ENCODE data around the gene ANXA6.
"Not testable (repeated sequence)": the region's sequence is repeated elsewhere in the genome, so short reads cannot be mapped to it uniquely, and the experiment has no call there.

- TF ChIP-seq POLR2A (IDR thresholded peaks at IDR 0.05; ENCODE audit: low read depth, low read length); RAD21 (IDR thresholded peaks at IDR 0.05; ENCODE audit: low read length); MXI1 (IDR thresholded peaks at IDR 0.05; ENCODE audit: borderline replicate concordance, low read depth, low read length); RFX5 (IDR thresholded peaks at IDR 0.05; ENCODE audit: low read depth, low read length); SMC3 (IDR thresholded peaks at IDR 0.05; ENCODE audit: low read depth, low read length); ELK1 (IDR thresholded peaks at IDR 0.05; ENCODE audit: borderline replicate concordance, low read depth, low read length); CEBPB (IDR thresholded peaks at IDR 0.05; ENCODE audit: low read depth, low read length); USF2 (IDR thresholded peaks at IDR 0.05; ENCODE audit: low read depth, low read length); FOS (IDR thresholded peaks at IDR 0.05; ENCODE audit: low read depth, low read length); BHLHE40 (IDR thresholded peaks at IDR 0.05; ENCODE audit: low read depth, low read length); MAFK (IDR thresholded peaks at IDR 0.05; ENCODE audit: low read depth, low read length); RCOR1 (IDR thresholded peaks at IDR 0.05; ENCODE audit: insufficient replicate concordance, low read length): not testable (repeated sequence)
- TF ChIP-seq, protein P1, sequence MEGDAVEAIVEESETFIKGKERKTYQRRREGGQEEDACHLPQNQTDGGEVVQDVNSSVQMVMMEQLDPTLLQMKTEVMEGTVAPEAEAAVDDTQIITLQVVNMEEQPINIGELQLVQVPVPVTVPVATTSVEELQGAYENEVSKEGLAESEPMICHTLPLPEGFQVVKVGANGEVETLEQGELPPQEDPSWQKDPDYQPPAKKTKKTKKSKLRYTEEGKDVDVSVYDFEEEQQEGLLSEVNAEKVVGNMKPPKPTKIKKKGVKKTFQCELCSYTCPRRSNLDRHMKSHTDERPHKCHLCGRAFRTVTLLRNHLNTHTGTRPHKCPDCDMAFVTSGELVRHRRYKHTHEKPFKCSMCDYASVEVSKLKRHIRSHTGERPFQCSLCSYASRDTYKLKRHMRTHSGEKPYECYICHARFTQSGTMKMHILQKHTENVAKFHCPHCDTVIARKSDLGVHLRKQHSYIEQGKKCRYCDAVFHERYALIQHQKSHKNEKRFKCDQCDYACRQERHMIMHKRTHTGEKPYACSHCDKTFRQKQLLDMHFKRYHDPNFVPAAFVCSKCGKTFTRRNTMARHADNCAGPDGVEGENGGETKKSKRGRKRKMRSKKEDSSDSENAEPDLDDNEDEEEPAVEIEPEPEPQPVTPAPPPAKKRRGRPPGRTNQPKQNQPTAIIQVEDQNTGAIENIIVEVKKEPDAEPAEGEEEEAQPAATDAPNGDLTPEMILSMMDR (conservative IDR thresholded peaks at IDR 0.05; ENCODE audit: low read depth, low read length) = not testable (repeated sequence)
Measured at GRCh38 chr5:151176268-151176667, 18.7 kb upstream of the ANXA6 start.

Measured in IMR-90 (cell line).